Ovary (tissue), 3 donors: ENCODE results near the gene ROBO4.

Source experiments
- EP300 ChIP-seq: sonication (generic); formaldehyde crosslinking; IDR thresholded peaks from one replicate; pipeline ENCODE4 v1.6.1; 2017; ENCODE audit warnings: antibody characterized with exemption
- POLR2A ChIP-seq: fragments of 450-650 bp; IDR thresholded peaks from one replicate; pipeline ENCODE4 v1.6.1; 2017; ENCODE audit warnings: antibody characterized with exemption, mild to moderate bottlenecking, moderate library complexity
- TF ChIP-seq, protein P1 (sequence below), 3 donors: fragments of 450-650 bp in 2 of 3; fragments of 200-600 bp in 1 of 3; IDR thresholded peaks; one replicate each; pipeline versions ENCODE4 v1.5.1 to v1.8.0; 2016 to 2022; ENCODE audit warnings: antibody characterized with exemption in 3 of 3, mild to moderate bottlenecking in 1 of 3
- donor health status: DM: no; HTN: no; CAD: no.

DNA sequence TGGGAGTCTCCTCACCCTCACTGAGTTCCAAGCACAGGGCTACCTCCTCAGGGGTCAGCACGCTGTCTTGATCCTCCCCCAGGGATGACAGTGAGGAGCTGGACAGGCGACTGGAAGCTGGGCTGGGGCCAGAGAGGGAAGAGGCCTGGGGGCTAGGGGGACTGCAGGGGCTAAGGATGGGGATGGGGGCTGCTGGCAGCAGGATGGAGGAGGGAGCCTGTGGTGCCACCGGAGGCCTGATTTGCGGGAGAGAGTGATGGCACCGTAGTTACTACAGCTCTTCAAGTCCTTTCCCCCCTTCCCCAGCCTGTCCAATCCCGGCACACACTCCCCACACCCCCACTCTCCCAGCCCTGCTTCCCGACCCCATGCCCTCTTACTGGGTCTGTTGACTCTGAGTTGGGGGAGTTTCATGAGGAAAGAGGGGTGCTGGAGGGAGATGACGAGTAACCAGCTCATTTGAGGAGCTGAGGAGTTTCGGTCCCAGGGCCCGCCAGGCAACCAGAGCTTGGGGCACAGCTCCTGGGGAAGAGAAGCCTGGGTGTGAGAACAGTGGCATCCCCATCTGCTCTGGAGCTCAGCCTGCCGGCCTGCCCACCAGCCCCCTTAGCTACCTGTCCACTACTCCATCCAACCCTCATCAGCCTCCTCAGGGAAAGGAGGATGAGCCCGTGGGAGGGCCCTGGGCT, 10.5 kb downstream of the ROBO4 start:
- TF ChIP-seq, protein P1, sequence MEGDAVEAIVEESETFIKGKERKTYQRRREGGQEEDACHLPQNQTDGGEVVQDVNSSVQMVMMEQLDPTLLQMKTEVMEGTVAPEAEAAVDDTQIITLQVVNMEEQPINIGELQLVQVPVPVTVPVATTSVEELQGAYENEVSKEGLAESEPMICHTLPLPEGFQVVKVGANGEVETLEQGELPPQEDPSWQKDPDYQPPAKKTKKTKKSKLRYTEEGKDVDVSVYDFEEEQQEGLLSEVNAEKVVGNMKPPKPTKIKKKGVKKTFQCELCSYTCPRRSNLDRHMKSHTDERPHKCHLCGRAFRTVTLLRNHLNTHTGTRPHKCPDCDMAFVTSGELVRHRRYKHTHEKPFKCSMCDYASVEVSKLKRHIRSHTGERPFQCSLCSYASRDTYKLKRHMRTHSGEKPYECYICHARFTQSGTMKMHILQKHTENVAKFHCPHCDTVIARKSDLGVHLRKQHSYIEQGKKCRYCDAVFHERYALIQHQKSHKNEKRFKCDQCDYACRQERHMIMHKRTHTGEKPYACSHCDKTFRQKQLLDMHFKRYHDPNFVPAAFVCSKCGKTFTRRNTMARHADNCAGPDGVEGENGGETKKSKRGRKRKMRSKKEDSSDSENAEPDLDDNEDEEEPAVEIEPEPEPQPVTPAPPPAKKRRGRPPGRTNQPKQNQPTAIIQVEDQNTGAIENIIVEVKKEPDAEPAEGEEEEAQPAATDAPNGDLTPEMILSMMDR (IDR thresholded peaks at IDR 0.05), result no peak
- TF ChIP-seq POLR2A, result no peak
- TF ChIP-seq EP300, result no peak
